GM13976 (cell line): ENCODE measurements around the gene IRAG1.

Source experiments
- DNase-seq: peaks from one replicate; pipeline ENCODE4 v3.0.0; 2012; ENCODE audit warnings: low spot score
- in situ Hi-C: fragments of 300-500 bp; cut with MboI; formaldehyde crosslinking; loops from one replicate; pipeline ENCODE4 v1.12.0; 2022; ENCODE audit warnings: low sequenced_read_pairs, mixed read lengths, inconsistent platforms; ENCODE audit not compliant: unreplicated experiment
- TF ChIP-seq, protein P1 (sequence below): IDR thresholded peaks from 2 replicates; pipeline ENCODE4 v1.5.1; 2012; ENCODE audit warnings: borderline replicate concordance, mild to moderate bottlenecking; ENCODE audit not compliant: insufficient read depth; ENCODE audit errors: extremely low read depth, missing control alignments, control extremely low read depth

The IRAG1 gene

DNA sequence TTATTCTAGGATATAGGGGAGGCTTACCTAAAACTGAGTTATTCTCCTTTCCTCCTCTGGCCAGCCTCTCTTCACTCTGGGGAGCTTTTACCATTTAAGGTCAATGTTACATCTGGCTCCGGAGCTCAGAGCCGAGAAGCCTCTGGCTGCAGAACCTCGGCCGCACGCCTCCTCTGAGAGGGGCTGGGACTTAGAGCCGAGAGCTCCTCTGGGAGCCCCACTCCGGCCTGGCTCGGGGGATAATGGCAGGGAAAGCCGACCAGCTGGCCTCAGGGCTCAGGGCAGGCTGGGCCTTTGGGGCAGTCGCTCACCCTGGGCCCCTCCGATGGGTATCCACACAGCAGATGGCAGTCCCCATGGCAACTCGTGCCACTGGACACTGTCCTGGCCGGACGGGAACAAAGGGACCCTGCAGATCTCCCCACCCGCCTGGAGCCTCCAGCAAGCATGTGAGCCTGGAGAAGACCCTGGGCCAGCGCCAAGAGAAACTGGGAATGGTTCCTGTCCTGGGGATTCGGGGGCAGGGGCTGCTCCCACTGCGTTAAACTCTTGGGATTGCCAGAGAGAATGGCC lies at the start of gene IRAG1:
TSS of gene IRAG1 (minus strand) at position 247 of the 573 bp plus-strand sequence. CDS start at position 94, 153 bp downstream.
- no peak for DNase-seq
- TF ChIP-seq, protein P1, sequence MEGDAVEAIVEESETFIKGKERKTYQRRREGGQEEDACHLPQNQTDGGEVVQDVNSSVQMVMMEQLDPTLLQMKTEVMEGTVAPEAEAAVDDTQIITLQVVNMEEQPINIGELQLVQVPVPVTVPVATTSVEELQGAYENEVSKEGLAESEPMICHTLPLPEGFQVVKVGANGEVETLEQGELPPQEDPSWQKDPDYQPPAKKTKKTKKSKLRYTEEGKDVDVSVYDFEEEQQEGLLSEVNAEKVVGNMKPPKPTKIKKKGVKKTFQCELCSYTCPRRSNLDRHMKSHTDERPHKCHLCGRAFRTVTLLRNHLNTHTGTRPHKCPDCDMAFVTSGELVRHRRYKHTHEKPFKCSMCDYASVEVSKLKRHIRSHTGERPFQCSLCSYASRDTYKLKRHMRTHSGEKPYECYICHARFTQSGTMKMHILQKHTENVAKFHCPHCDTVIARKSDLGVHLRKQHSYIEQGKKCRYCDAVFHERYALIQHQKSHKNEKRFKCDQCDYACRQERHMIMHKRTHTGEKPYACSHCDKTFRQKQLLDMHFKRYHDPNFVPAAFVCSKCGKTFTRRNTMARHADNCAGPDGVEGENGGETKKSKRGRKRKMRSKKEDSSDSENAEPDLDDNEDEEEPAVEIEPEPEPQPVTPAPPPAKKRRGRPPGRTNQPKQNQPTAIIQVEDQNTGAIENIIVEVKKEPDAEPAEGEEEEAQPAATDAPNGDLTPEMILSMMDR, result no peak
- in situ Hi-C loops, result no loop called here

DNA sequence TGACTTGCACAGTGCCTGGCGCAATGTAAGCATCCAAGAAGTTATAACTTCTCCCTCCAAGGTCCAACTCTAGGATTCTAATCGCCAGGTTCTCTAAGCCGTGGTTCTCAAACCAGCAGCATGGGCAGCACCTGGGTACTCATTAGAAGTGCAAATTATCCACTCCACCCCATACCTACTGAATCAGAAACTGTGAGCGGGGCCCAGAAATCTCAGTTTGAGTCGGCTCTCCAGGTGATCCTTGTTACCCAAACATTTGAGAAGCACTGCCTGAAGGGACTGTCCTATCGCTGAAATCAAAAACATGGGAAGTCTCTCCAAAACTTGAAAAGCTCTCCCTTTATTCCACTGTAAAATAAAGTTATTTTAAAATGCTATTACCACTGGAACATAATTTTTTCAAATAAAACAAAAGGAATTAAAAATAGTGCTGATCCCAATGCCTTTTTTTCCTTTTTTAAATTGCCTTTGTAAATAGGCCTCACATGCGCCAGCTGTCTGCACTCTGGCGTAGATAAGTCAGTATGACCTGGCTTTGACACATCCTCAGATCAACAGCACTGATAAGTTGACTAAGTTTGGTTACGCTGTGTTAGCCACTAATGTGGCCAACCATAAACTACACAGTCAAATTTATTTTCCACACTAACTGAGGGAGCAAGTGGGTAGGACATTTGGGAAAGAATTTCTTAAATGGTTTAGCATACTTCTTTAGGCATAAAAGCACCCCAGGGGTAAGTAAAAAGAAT lies 49.1 kb upstream of the IRAG1 start:
- in situ Hi-C loops, result no loop called here

GRCh38 chr11:10735481-10736475 lies 42.2 kb upstream of the IRAG1 start:
- TF ChIP-seq, protein P1, result peak; percentile 97
- in situ Hi-C loops, result loop anchor here (5.0 kb wide), 1 partner anchor 328 kb away; no protein-coding TSS in a partner anchor
- peak; percentile 91 for DNase-seq

More for the DNA sequence above, 49.1 kb upstream of the IRAG1 start:
- TF ChIP-seq, protein P1, result no peak
- no peak for DNase-seq

DNA sequence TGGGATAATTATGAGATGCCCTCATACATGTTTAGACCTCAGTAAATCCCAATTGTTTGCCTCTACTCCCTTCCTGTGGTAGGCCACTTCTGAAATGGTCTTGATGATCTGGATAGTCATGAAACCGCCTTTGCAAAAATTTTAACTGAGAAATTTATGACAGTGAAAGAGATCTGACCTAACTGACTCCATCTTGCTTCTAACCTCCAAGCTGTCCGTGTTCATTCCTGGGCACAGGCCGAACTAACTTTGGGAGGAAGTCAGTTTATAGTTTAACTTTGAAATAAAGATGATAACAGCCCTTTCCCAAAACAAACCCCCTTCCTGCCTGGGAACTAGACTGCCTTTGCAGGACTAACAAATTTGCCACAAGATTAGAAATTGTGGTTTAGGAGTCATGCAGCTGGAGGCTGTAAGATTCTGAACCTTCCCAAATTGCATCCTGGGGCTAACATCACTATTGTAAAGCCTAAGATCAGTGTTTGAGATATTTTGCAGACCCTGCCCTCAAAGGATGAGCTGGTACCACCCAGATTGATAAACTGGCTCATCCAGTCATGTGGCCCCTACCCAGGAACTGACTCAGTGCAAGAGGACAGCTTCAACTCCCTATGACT lies 37.6 kb upstream of the IRAG1 start:
- TF ChIP-seq, protein P1, result no peak
- in situ Hi-C loops, result no loop called here
- no peak for DNase-seq

DNA sequence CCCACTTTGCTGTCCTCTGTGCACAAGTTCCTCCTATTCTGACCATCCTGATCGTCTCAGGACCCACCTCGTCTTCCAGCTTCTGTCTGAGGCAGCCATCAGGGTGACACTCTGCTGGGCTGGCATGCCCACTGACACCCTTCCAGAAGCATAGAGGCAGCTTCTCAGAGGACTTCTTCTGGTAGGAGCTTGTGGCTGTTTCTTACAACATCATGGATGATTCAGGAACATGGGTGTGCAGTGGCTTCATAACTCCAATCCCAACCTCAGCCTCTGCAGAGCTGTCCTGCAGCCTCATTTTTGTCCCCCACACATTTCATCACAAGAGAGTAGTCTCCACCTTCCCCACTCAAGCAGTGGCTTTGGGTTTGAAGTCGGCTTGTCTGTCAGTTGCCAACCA lies 36.6 kb upstream of the IRAG1 start:
- no peak for DNase-seq
- in situ Hi-C loops, result no loop called here
- TF ChIP-seq, protein P1, result no peak
